ENCODE data around the gene AGRN. TPM values are rescaled to one million over a fixed set of nuclear protein-coding genes. Genes with fewer than 3 reads are reported as not detected.

AGRN gene
- total RNA-seq, 1 experiment from 2014 or later = 134 TPM

DNA sequence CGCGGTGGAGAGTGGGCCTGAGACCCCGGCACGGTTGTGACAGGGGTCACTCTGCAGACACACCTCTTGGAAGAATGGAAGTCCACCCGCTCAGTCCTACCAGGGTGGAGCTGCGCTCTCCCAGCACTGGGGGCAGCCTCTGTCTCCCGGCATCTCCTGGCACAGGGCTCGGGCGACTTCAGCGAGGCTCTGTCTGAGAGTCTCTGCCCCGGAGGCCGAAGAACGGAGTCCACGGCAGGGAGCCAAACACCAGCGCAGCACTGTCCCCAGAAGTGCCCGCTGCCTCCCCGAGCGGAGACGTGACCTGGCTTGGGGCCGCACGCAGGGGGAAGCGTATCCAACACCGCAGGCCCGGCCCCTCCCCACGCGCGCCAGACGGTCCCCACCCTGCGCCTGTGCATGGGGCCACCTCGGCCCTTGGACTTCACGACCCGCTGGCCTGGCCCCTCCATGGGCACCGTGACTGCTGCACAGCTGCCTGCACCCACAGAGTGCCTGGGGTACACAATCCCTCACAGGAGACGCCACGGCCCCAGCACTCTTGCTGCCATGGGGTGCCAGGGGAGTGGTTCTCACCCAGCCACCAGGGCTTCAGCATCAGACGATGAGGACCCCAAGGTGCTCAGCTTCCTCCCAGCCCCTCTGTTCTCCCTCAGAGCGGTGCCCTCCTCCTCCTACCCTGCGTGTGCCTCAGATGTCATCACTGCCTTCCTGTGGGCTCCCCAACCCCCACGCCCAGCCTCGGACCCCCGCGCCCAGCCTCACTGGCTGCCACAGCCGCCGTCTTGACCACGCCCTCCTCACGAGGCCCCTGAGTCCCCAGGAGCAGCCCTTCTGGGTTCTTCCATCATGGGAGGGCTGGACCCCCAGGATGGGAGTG is 69.1 kb downstream of the AGRN start:
- intact Hi-C loops (cut with micrococcal nuclease) = no loop called here
- DNase-seq (ENCODE audit: low read depth, low spot score) = no peak
- RAD21 ChIA-PET (ENCODE audit: low non-redundant PET in 1 of 2, low total read pairs in 2 of 2, uncharacterized antibody in 2 of 2, unreplicated experiment in 2 of 2) = no interaction called here
- TF ChIP-seq, protein P1, sequence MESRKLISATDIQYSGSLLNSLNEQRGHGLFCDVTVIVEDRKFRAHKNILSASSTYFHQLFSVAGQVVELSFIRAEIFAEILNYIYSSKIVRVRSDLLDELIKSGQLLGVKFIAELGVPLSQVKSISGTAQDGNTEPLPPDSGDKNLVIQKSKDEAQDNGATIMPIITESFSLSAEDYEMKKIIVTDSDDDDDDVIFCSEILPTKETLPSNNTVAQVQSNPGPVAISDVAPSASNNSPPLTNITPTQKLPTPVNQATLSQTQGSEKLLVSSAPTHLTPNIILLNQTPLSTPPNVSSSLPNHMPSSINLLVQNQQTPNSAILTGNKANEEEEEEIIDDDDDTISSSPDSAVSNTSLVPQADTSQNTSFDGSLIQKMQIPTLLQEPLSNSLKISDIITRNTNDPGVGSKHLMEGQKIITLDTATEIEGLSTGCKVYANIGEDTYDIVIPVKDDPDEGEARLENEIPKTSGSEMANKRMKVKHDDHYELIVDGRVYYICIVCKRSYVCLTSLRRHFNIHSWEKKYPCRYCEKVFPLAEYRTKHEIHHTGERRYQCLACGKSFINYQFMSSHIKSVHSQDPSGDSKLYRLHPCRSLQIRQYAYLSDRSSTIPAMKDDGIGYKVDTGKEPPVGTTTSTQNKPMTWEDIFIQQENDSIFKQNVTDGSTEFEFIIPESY (IDR thresholded peaks at IDR 0.05; ENCODE audit: extremely low read depth, insufficient replicate concordance, low read length) = no peak
- TF ChIP-seq FOSL1 (IDR thresholded peaks at IDR 0.05; ENCODE audit: low read depth) (no peak), JUND (IDR thresholded peaks at IDR 0.05) (no peak), CBX3 (IDR thresholded peaks at IDR 0.05; ENCODE audit: low read depth) (no peak), RAD21 (IDR thresholded peaks at IDR 0.05; ENCODE audit: low read depth) (no peak), ELF1 (IDR thresholded peaks at IDR 0.05; ENCODE audit: borderline replicate concordance, low read depth) (no peak), EZH2 (IDR thresholded peaks at IDR 0.05) (no peak), EZH2phosphoT487 (IDR thresholded peaks at IDR 0.05; ENCODE audit: borderline replicate concordance) (no peak), POLR2AphosphoS5 (IDR thresholded peaks at IDR 0.05; ENCODE audit: low read depth, low read length) (no peak)
- TF ChIP-seq, protein P2, sequence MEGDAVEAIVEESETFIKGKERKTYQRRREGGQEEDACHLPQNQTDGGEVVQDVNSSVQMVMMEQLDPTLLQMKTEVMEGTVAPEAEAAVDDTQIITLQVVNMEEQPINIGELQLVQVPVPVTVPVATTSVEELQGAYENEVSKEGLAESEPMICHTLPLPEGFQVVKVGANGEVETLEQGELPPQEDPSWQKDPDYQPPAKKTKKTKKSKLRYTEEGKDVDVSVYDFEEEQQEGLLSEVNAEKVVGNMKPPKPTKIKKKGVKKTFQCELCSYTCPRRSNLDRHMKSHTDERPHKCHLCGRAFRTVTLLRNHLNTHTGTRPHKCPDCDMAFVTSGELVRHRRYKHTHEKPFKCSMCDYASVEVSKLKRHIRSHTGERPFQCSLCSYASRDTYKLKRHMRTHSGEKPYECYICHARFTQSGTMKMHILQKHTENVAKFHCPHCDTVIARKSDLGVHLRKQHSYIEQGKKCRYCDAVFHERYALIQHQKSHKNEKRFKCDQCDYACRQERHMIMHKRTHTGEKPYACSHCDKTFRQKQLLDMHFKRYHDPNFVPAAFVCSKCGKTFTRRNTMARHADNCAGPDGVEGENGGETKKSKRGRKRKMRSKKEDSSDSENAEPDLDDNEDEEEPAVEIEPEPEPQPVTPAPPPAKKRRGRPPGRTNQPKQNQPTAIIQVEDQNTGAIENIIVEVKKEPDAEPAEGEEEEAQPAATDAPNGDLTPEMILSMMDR (IDR thresholded peaks at IDR 0.05 in 2 of 3, conservative IDR thresholded peaks at IDR 0.05 in 1 of 3; ENCODE audit: borderline replicate concordance in 1 of 3, insufficient read depth in 1 of 3, low read depth in 2 of 3, low read length in 2 of 3) = no peak
- TF ChIP-seq, protein P3, sequence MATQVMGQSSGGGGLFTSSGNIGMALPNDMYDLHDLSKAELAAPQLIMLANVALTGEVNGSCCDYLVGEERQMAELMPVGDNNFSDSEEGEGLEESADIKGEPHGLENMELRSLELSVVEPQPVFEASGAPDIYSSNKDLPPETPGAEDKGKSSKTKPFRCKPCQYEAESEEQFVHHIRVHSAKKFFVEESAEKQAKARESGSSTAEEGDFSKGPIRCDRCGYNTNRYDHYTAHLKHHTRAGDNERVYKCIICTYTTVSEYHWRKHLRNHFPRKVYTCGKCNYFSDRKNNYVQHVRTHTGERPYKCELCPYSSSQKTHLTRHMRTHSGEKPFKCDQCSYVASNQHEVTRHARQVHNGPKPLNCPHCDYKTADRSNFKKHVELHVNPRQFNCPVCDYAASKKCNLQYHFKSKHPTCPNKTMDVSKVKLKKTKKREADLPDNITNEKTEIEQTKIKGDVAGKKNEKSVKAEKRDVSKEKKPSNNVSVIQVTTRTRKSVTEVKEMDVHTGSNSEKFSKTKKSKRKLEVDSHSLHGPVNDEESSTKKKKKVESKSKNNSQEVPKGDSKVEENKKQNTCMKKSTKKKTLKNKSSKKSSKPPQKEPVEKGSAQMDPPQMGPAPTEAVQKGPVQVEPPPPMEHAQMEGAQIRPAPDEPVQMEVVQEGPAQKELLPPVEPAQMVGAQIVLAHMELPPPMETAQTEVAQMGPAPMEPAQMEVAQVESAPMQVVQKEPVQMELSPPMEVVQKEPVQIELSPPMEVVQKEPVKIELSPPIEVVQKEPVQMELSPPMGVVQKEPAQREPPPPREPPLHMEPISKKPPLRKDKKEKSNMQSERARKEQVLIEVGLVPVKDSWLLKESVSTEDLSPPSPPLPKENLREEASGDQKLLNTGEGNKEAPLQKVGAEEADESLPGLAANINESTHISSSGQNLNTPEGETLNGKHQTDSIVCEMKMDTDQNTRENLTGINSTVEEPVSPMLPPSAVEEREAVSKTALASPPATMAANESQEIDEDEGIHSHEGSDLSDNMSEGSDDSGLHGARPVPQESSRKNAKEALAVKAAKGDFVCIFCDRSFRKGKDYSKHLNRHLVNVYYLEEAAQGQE (IDR thresholded peaks at IDR 0.05; ENCODE audit: low read depth) = no peak
- POLR2A ChIA-PET = interaction anchor here (0.9 to 1.3 kb wide), 2 partner anchors 9 to 15 kb away, joined by 3 read pairs; partner anchors contain the start of gene RNF223
- H3K79me2 ChIP-seq (ENCODE audit: insufficient read depth, low read length) = no peaks in the 10 kb centered on the region
- H2AFZ ChIP-seq (ENCODE audit: low read depth, low read length, poor library complexity, severe bottlenecking) = no peak overlapping the region
- no peak overlapping the region for H3K9ac ChIP-seq (ENCODE audit: low read length)
- no peak for ATAC-seq
- no peak overlapping the region for H3K4me3 ChIP-seq (replicated peaks in 1 of 2; ENCODE audit: low read depth in 1 of 2, low read length in 2 of 2)
- no peaks in the 10 kb centered on the region for H3K9me2 ChIP-seq (ENCODE audit: insufficient read depth)
- H3K4me1 ChIP-seq (ENCODE audit: control insufficient read depth in 1 of 2, insufficient read depth in 2 of 2, low read length in 2 of 2) = no peaks in the 10 kb centered on the region; a peak in 1 of 4 replicates
- CTCF ChIA-PET = no interaction called here
- no peaks in the 10 kb centered on the region for H3K36me3 ChIP-seq (ENCODE audit: control insufficient read depth in 1 of 2, insufficient read depth in 2 of 2, low read length in 2 of 2)
- H4K20me1 ChIP-seq (ENCODE audit: insufficient read depth) = no peaks in the 10 kb centered on the region
- no TSS peak for BruUV-seq (replicated peaks)
- no peaks in the 10 kb centered on the region for H3K9me3 ChIP-seq (ENCODE audit: control insufficient read depth in 1 of 2, insufficient read depth in 1 of 2, low read depth in 1 of 2, low read length in 2 of 2)
- no peak overlapping the region for H3K27ac ChIP-seq (ENCODE audit: low read depth, low read length)
- H3K4me2 ChIP-seq (ENCODE audit: low read length) = no peak overlapping the region
- H3K27me3 ChIP-seq (ENCODE audit: insufficient read depth, low read length) = no peaks in the 10 kb centered on the region

Data from HCT116 (cell line).